Measurements from ENCODE around the gene VCL. TPM values are rescaled to one million over a fixed set of nuclear protein-coding genes. Genes with fewer than 3 reads are reported as not detected.

Gene VCL
- total RNA-seq, 1 experiment from 2014 or later = 495 TPM

DNA sequence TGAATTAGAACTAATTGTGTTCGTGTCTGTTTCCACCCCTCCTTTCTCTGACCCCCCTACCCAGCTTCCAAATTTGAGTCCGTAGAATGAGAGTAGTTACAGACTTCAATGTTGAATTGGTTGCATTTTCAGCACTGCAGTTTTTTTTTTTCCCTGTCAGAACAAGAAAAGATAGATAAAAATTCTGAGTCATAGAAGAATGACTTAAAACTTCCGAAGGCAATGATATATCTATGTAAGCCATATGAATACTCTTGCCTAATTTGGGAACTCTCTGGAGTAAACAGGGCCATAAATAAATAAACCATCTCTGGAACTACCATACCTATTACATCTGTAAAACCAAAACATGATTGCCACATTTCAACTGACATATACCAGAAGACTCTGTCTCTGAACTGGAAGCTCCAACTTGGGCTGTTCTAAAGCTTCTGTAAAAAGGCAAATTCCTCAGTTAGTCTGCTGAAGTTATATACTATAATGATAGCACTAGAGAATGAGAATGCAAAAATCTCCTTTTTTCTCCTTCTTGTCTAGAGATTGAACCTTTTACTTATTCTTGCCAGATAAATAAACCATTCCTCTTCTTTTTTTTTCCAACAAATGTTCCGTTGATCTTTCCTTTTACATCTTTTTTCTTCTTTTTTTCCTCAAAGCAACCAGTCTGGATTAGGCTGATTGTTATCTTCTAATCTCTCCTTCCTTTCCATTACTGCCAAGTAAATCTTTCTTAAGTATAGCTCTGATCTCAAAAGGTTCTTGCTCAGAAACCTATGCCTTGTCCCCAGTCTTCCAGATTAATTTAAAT lies 23.5 kb downstream of the VCL start:
- no peak overlapping the region for H3K4me3 ChIP-seq (ENCODE audit: low read depth in 2 of 2, low read length in 2 of 2)
- no peak for ATAC-seq
- DNase-seq (ENCODE audit: low read depth, low spot score) = no peak
- peaks cover 66% of the 10 kb centered on the region for H3K4me1 ChIP-seq (ENCODE audit: control insufficient read depth, insufficient read depth, low read length)
- H3K9me3 ChIP-seq (ENCODE audit: control insufficient read depth, insufficient read depth, low read depth, low read length) = no peaks in the 10 kb centered on the region
- POLR2A ChIA-PET = no interaction called here
- in situ Hi-C loops (cut with HindIII; ENCODE audit: low pct_unique_long_range_greater_than_20kb, low sequenced_read_pairs) = no loop called here
- H3K27ac ChIP-seq (ENCODE audit: low read length) = peak overlapping the region; percentile 66
- intact Hi-C loops (cut with micrococcal nuclease; ENCODE audit: unreplicated experiment) = no loop called here
- no peaks in the 10 kb centered on the region for H3K27me3 ChIP-seq (ENCODE audit: control insufficient read depth, insufficient read depth, low read length)
- TF ChIP-seq TCF7L2 (IDR thresholded peaks at IDR 0.05; ENCODE audit: low read depth, low read length) (no peak), SIN3A (IDR thresholded peaks at IDR 0.05; ENCODE audit: borderline replicate concordance, insufficient read depth, low read depth, low read length) (no peak), POLR2AphosphoS5 (IDR thresholded peaks at IDR 0.05; ENCODE audit: low read depth, low read length) (no peak)
- TF ChIP-seq, protein P1, sequence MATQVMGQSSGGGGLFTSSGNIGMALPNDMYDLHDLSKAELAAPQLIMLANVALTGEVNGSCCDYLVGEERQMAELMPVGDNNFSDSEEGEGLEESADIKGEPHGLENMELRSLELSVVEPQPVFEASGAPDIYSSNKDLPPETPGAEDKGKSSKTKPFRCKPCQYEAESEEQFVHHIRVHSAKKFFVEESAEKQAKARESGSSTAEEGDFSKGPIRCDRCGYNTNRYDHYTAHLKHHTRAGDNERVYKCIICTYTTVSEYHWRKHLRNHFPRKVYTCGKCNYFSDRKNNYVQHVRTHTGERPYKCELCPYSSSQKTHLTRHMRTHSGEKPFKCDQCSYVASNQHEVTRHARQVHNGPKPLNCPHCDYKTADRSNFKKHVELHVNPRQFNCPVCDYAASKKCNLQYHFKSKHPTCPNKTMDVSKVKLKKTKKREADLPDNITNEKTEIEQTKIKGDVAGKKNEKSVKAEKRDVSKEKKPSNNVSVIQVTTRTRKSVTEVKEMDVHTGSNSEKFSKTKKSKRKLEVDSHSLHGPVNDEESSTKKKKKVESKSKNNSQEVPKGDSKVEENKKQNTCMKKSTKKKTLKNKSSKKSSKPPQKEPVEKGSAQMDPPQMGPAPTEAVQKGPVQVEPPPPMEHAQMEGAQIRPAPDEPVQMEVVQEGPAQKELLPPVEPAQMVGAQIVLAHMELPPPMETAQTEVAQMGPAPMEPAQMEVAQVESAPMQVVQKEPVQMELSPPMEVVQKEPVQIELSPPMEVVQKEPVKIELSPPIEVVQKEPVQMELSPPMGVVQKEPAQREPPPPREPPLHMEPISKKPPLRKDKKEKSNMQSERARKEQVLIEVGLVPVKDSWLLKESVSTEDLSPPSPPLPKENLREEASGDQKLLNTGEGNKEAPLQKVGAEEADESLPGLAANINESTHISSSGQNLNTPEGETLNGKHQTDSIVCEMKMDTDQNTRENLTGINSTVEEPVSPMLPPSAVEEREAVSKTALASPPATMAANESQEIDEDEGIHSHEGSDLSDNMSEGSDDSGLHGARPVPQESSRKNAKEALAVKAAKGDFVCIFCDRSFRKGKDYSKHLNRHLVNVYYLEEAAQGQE (IDR thresholded peaks at IDR 0.05; ENCODE audit: insufficient read depth in 1 of 2, low read depth in 2 of 2, low read length in 1 of 2) = no peak
- TF ChIP-seq, protein P2, sequence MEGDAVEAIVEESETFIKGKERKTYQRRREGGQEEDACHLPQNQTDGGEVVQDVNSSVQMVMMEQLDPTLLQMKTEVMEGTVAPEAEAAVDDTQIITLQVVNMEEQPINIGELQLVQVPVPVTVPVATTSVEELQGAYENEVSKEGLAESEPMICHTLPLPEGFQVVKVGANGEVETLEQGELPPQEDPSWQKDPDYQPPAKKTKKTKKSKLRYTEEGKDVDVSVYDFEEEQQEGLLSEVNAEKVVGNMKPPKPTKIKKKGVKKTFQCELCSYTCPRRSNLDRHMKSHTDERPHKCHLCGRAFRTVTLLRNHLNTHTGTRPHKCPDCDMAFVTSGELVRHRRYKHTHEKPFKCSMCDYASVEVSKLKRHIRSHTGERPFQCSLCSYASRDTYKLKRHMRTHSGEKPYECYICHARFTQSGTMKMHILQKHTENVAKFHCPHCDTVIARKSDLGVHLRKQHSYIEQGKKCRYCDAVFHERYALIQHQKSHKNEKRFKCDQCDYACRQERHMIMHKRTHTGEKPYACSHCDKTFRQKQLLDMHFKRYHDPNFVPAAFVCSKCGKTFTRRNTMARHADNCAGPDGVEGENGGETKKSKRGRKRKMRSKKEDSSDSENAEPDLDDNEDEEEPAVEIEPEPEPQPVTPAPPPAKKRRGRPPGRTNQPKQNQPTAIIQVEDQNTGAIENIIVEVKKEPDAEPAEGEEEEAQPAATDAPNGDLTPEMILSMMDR (IDR thresholded peaks at IDR 0.05) = no peak
- TSS peak; percentile 38 for BruUV-seq (replicated peaks)
- CTCF ChIA-PET = no interaction called here
- peaks cover 6% of the 10 kb centered on the region; the same call in 1 of the 2 replicates for H3K36me3 ChIP-seq (ENCODE audit: control insufficient read depth, insufficient read depth, low read length)

DNA sequence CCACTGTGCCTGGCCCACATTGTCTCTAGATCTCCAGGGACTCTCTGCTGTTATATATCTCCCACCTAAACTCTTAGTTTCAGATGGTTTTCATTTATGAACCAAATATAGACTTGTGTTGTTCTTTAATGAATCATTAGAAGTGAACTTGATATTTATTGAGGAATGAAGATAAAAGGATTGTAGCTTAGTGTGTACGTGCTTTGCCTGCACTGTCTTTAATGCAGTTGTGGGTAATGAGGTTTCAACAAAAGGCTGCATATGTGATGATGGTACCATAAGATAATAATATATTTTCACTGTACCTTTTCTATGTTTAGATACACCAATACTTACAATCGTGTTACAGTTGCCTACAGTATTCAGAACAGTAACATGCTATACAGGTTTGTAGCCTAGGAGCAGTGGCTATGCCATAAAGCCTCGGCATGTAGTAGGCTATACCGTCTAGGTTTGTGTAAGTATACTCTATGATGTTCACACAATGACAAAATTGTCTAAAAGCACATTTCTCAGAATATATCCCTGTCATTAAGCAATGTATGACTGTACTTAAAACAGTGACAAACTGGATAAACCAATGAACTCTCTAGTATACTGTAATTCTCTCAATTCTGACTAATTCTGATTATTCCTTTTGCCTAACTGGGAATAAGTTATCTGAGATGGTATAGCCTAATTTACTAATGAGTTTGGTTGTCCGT lies 25.2 kb downstream of the VCL start:
- intact Hi-C loops (cut with micrococcal nuclease; ENCODE audit: unreplicated experiment) (no loop called here), in situ Hi-C loops (cut with HindIII; ENCODE audit: low pct_unique_long_range_greater_than_20kb, low sequenced_read_pairs) (no loop called here)
- Histone ChIP-seq H3K27ac (ENCODE audit: low read length) (peak overlapping the region; percentile 48), H3K4me1 (ENCODE audit: control insufficient read depth, insufficient read depth, low read length) (peaks cover 76% of the 10 kb centered on the region), H3K36me3 (ENCODE audit: control insufficient read depth, insufficient read depth, low read length) (peaks cover 6% of the 10 kb centered on the region; the same call in 1 of the 2 replicates), H3K9me3 (ENCODE audit: control insufficient read depth, insufficient read depth, low read depth, low read length) (no peaks in the 10 kb centered on the region), H3K4me3 (ENCODE audit: low read depth in 2 of 2, low read length in 2 of 2) (no peak overlapping the region), H3K27me3 (ENCODE audit: control insufficient read depth, insufficient read depth, low read length) (no peaks in the 10 kb centered on the region)
- ChIA-PET CTCF (no interaction called here), POLR2A (interaction anchor here (1.0 kb wide), 1 partner anchor 17 kb away, joined by 3 read pairs; no protein-coding TSS in a partner anchor)
- TF ChIP-seq, protein P1 (IDR thresholded peaks at IDR 0.05; ENCODE audit: insufficient read depth in 1 of 2, low read depth in 2 of 2, low read length in 1 of 2) = no peak
- TF ChIP-seq, protein P2 (IDR thresholded peaks at IDR 0.05) = no peak
- ATAC-seq = no peak
- DNase-seq (ENCODE audit: low read depth, low spot score) = no peak
- TSS peak; percentile 9 for BruUV-seq (replicated peaks)

All from Panc1 (cell line).